GM18520 (cell line): ENCODE data around the gene UNC5A.

Source experiments
- ATAC-seq: cut with Tn5 transposase; IDR thresholded peaks from one replicate; pipeline ENCODE4 v1.9.1; 2021; ENCODE audit not compliant: unreplicated experiment

Gene UNC5A

GRCh38 chr5:176891331-176891958 lies 81.1 kb downstream of the UNC5A start:
- no peak for ATAC-seq

GRCh38 chr5:176892663-176893062 lies 82.3 kb downstream of the UNC5A start:
- no peak for ATAC-seq

GRCh38 chr5:176894298-176894697 lies 83.9 kb downstream of the UNC5A start:
- ATAC-seq, result no peak

- no peak for ATAC-seq
These were observed 85.5 kb downstream of the UNC5A start for GRCh38 chr5:176895831-176896230.

GRCh38 chr5:176897263-176897662 lies 86.9 kb downstream of the UNC5A start:
- ATAC-seq, result no peak

- no peak for ATAC-seq
These were observed 89.0 kb downstream of the UNC5A start, which contains the start of gene HK3 for GRCh38 chr5:176899296-176899891. Gene HK3, minus strand, starts transcription at chr5:176899346. Its CDS starts 3,187 bp downstream, at chr5:176896159.

- ATAC-seq, result no peak
These were observed 89.8 kb downstream of the UNC5A start for GRCh38 chr5:176899946-176900779.

- no peak for ATAC-seq
These were observed 90.4 kb downstream of the UNC5A start for GRCh38 chr5:176900780-176901204.

- no peak for ATAC-seq
These were observed 91.1 kb downstream of the UNC5A start for GRCh38 chr5:176901260-176902101.

GRCh38 chr5:176902102-176902814 lies 91.9 kb downstream of the UNC5A start:
- ATAC-seq, result no peak

GRCh38 chr5:176902911-176903664 lies 92.7 kb downstream of the UNC5A start:
- ATAC-seq, result no peak

GRCh38 chr5:176904276-176904675 lies 93.9 kb downstream of the UNC5A start:
- no peak for ATAC-seq

- ATAC-seq, result no peak
These were observed 95.8 kb downstream of the UNC5A start for GRCh38 chr5:176906126-176906525.

GRCh38 chr5:176906796-176907195 lies 96.4 kb downstream of the UNC5A start:
- ATAC-seq, result no peak

- ATAC-seq, result no peak
These were observed 98.5 kb downstream of the UNC5A start for GRCh38 chr5:176908675-176909368.

- no peak for ATAC-seq
These were observed 101.8 kb downstream of the UNC5A start for GRCh38 chr5:176912115-176912514.

- no peak for ATAC-seq
These were observed 105.5 kb downstream of the UNC5A start for GRCh38 chr5:176915906-176916305.

- ATAC-seq, result no peak
These were observed 106.0 kb downstream of the UNC5A start for GRCh38 chr5:176916337-176916736.

GRCh38 chr5:176918613-176919012 lies 108.3 kb downstream of the UNC5A start:
- no peak for ATAC-seq
